Suprapubic skin (tissue), 2 donors: ENCODE measurements around the gene TEX29.

Source experiments
- EP300 ChIP-seq: sonication (generic); formaldehyde crosslinking; IDR thresholded peaks from one replicate; pipeline ENCODE4 v1.6.1; 2017; ENCODE audit warnings: antibody characterized with exemption
- POLR2A ChIP-seq, 2 donors: fragments of 450-650 bp; IDR thresholded peaks; one replicate each; pipeline ENCODE4 v1.6.1; 2017; ENCODE audit warnings: antibody characterized with exemption in 2 of 2, mild to moderate bottlenecking in 2 of 2, moderate library complexity in 2 of 2

- TF ChIP-seq POLR2A (IDR thresholded peaks at IDR 0.05): no peak
- TF ChIP-seq EP300: no peak
These were observed 50.4 kb downstream of the TEX29 start for GRCh38 chr13:111370570-111371535.
